B cell (primary cell): ENCODE measurements around the gene TTLL8. TPM values are rescaled to one million over a fixed set of nuclear protein-coding genes. Genes with fewer than 3 reads are reported as not detected.
A peak's percentile ranks its signal among the peaks of the same experiment; 100 is the strongest.

Experiments used
- ATAC-seq: fragments of 200-7000 bp; cut with Tn5 transposase; one replicate; pipeline ENCODE4 v1.10.0; 2021; ENCODE audit warnings: low read depth, mild to moderate bottlenecking, moderate number of reproducible peaks, moderate library complexity
- CTCF ChIA-PET: fragments of 350-600 bp; sonication (Branson Sonifier 250); formaldehyde crosslinking; loops from one replicate; lab custom pipeline; 2021; ENCODE audit warnings: antibody characterized with exemption, inconsistent platforms; lab: Charles Lee
- POLR2A ChIA-PET: fragments of 350-600 bp; sonication (Branson Sonifier 250); formaldehyde crosslinking; loops from one replicate; lab custom pipeline; 2021; ENCODE audit warnings: antibody characterized with exemption; lab: Charles Lee
- DNase-seq: peaks from one replicate; pipeline ENCODE4 v3.0.0; 2013
- H2AFZ ChIP-seq: 2 replicates; pipeline ENCODE4 v1.6.1; 2012; ENCODE audit warnings: mild to moderate bottlenecking, low read depth, low read length; ENCODE audit not compliant: insufficient read depth, poor library complexity, severe bottlenecking
- H3K27ac ChIP-seq, 2 donors: 1 replicate in 1 of 2; 2 replicates in 1 of 2; pipeline ENCODE4 v1.5.1; 2012 to 2013; ENCODE audit warnings: low read length in 2 of 2, mild to moderate bottlenecking in 2 of 2, moderate library complexity in 1 of 2
- H3K27me3 ChIP-seq, 4 experiments: fragments of 200-600 bp in 1 of 4; sonication (generic) in 1 of 4; replicated peaks in 1 of 4; 1 replicate in 2 of 4; 2 replicates in 2 of 4; pipeline versions ENCODE4 v1.6.1 to v1.7.0; 2013 to 2016; ENCODE audit warnings: low read length in 3 of 4, mild to moderate bottlenecking in 2 of 4, mixed read lengths in 1 of 4, moderate library complexity in 1 of 4; ENCODE audit not compliant: insufficient read depth in 4 of 4, control insufficient read depth in 3 of 4; ENCODE audit errors: control extremely low read depth in 1 of 4
- H3K36me3 ChIP-seq, 2 experiments: replicated peaks in 1 of 2; 1 replicate in 1 of 2; 2 replicates in 1 of 2; pipeline versions ENCODE4 v1.6.1 to v1.7.1; 2013; ENCODE audit warnings: low read length in 1 of 2; ENCODE audit not compliant: insufficient read depth in 2 of 2, control insufficient read depth in 1 of 2; ENCODE audit errors: control extremely low read depth in 1 of 2, extremely low read depth in 1 of 2
- H3K4me1 ChIP-seq, 2 donors: fragments of 200-600 bp in 1 of 2; sonication (generic) in 1 of 2; 1 replicate in 1 of 2; 2 replicates in 1 of 2; pipeline versions ENCODE4 v1.5.1 to v1.6.1; 2013 to 2017; ENCODE audit warnings: low read length in 2 of 2; ENCODE audit not compliant: control insufficient read depth in 2 of 2, insufficient read depth in 2 of 2
- H3K4me2 ChIP-seq: replicated peaks from 2 replicates; pipeline ENCODE3; 2012; ENCODE audit warnings: mild to moderate bottlenecking, low read depth, low read length; ENCODE audit not compliant: poor library complexity, severe bottlenecking
- H3K4me3 ChIP-seq, 5 experiments: fragments of 200-600 bp in 1 of 5; sonication (generic) in 1 of 5; 1 replicate in 3 of 5; 2 replicates in 2 of 5; pipeline versions ENCODE4 v1.5.1 to v1.7.0; 2011 to 2016; ENCODE audit warnings: low read length in 4 of 5, mild to moderate bottlenecking in 4 of 5, low read depth in 2 of 5, control low read depth in 1 of 5, moderate library complexity in 1 of 5; ENCODE audit not compliant: insufficient read depth in 1 of 5; ENCODE audit errors: control extremely low read depth in 1 of 5, extremely low read depth in 1 of 5
- H3K79me2 ChIP-seq: fragments of 200-600 bp; sonication (generic); one replicate; pipeline ENCODE4 v1.6.0; 2016; ENCODE audit warnings: low read length; ENCODE audit not compliant: control insufficient read depth, insufficient read depth
- H3K9ac ChIP-seq: fragments of 200-600 bp; sonication (generic); 2 replicates; pipeline ENCODE4 v1.6.1; 2017; ENCODE audit warnings: mild to moderate bottlenecking, low read length, moderate library complexity
- H3K9me3 ChIP-seq, 3 donors: one replicate each; pipeline versions ENCODE4 v1.6.1 to v1.7.1; 2013; ENCODE audit warnings: low read length in 2 of 3; ENCODE audit not compliant: control insufficient read depth in 2 of 3, insufficient read depth in 1 of 3; ENCODE audit errors: control extremely low read depth in 1 of 3
- H4K20me1 ChIP-seq: 2 replicates; pipeline ENCODE4 v1.6.0; 2012; ENCODE audit warnings: mild to moderate bottlenecking, low read length; ENCODE audit not compliant: insufficient read depth, control insufficient read depth, poor library complexity, severe bottlenecking
- H3K27ac Mint-ChIP-seq: one replicate; pipeline ENCODE4 v1.8.0; 2021; ENCODE audit warnings: mixed read lengths
- H3K27me3 Mint-ChIP-seq: one replicate; pipeline ENCODE4 v1.8.0; 2021; ENCODE audit warnings: mixed read lengths
- H3K4me1 Mint-ChIP-seq: one replicate; pipeline ENCODE4 v1.8.0; 2021; ENCODE audit warnings: mixed read lengths
- H3K4me3 Mint-ChIP-seq: one replicate; pipeline ENCODE4 v1.8.0; 2021; ENCODE audit warnings: mixed read lengths
- H3K9me3 Mint-ChIP-seq: one replicate; pipeline ENCODE4 v1.8.0; 2022; ENCODE audit warnings: mixed read lengths; ENCODE audit not compliant: insufficient read depth
- CTCF ChIP-seq: fragments of 200-600 bp; IDR thresholded peaks from one replicate; pipeline ENCODE4 v1.8.0; 2022; ENCODE audit warnings: antibody characterized with exemption, mild to moderate bottlenecking
- EZH2 ChIP-seq: IDR thresholded peaks from 2 replicates; pipeline ENCODE4 v1.6.1; 2012; ENCODE audit warnings: borderline replicate concordance, low read depth, mild to moderate bottlenecking, moderate library complexity, low read length; ENCODE audit not compliant: insufficient read depth, poor library complexity, severe bottlenecking
- WGBS: methylation state at CpG from one replicate; pipeline ENCODE4 v1.1.5; 2013; ENCODE audit warnings: missing lambda C conversion rate; ENCODE audit not compliant: insufficient coverage; 5-methylcytosine and 5-hydroxymethylcytosine counted together
- intact Hi-C: fragments of 100-400 bp; cut with micrococcal nuclease; formaldehyde crosslinking; loops from one replicate; pipeline ENCODE4 v1.10.0; 2022
- polyA plus RNA-seq: library from polyadenylated mRNA; depleted of rRNA; stranded (reverse); fragments of >200 nt; gene quantifications from 2 replicates; pipeline ENCODE4 v1.2.3, GENCODE V29; 2012
- total RNA-seq, 2 donors: library from RNA; stranded (reverse); fragments of 120-200 nt in 1 of 2; gene quantifications; 1 replicate in 1 of 2; 2 replicates in 1 of 2; pipeline versions ENCODE4 v1.2.3 to v1.2.4, GENCODE V29; 2013 to 2022

TTLL8 gene
- total and polyA plus RNA-seq, 2 donors (not counting 1 experiment from before 2014, with no cell fraction given): not detected

GRCh38 chr22:50012211-50013181, 45.6 kb downstream of the TTLL8 start, which contains the start of gene IL17REL:
IL17REL (minus strand) TSS chr22:50012765; CDS start chr22:50012646, 119 bp downstream.
- H3K9me3 ChIP-seq: peaks cover 0 to 5% (median 0%) of the 10 kb centered on the region in 3 donors
- 90% methylated on average over 26 of the region's 29 CpGs for WGBS
- no peaks in the 10 kb centered on the region for H3K79me2 ChIP-seq
- H3K4me1 Mint-ChIP-seq: peaks cover 46% of the 10 kb centered on the region
- H3K27ac ChIP-seq: no peak within 1 kb of the TSS
- H3K36me3 ChIP-seq: no peaks in the 10 kb centered on the region
- H4K20me1 ChIP-seq: no peaks in the 10 kb centered on the region
- peak within 1 kb of the TSS; percentile 93 for H3K4me2 ChIP-seq
- H3K4me3 Mint-ChIP-seq: peak within 1 kb of the TSS; percentile 82
- no peak within 1 kb of the TSS for H3K9ac ChIP-seq
- H3K27me3 ChIP-seq: peaks cover 0 to 36% (median 13%) of the 10 kb centered on the region in 4 experiments
- no peak within 1 kb of the TSS for H3K4me3 ChIP-seq
- CTCF ChIA-PET: interaction anchor here (1.2 to 2.3 kb wide), 2 partner anchors 18 to 81 kb away, joined by 5 to 6 read pairs; no protein-coding TSS in a partner anchor
- no peaks in the 10 kb centered on the region for H3K27me3 Mint-ChIP-seq
- intact Hi-C loops: no loop called here
- no peak within 1 kb of the TSS for H2AFZ ChIP-seq
- TF ChIP-seq EZH2: no peak
- TF ChIP-seq CTCF: no peak
- no peaks in the 10 kb centered on the region for H3K9me3 Mint-ChIP-seq
- H3K27ac Mint-ChIP-seq: peak within 1 kb of the TSS; percentile 84
- POLR2A ChIA-PET: no interaction called here
- H3K4me1 ChIP-seq: peaks cover 55 to 59% of the 10 kb centered on the region in 2 donors
- ATAC-seq (no peak), DNase-seq (peak; percentile 35)
